Smooth muscle cell (in vitro differentiated cells): Measurements from ENCODE around the gene CLIP2. TPM values are rescaled to one million over a fixed set of nuclear protein-coding genes. Genes with fewer than 3 reads are reported as not detected.
A peak's percentile ranks its signal among the peaks of the same experiment; 100 is the strongest.

Experiments
- DNase-seq: peaks from one replicate; lab custom pipeline; 2025; ENCODE audit not compliant: unreplicated experiment; lab: John Stamatoyannopoulos, UW
- H2AFZ ChIP-seq: fragments of 200-600 bp; sonication (generic); 2 replicates; pipeline ENCODE4 v1.6.0; 2016; ENCODE audit warnings: antibody characterized with exemption, low read depth, mild to moderate bottlenecking
- H3F3A ChIP-seq: fragments of 200-600 bp; sonication (generic); 2 replicates; pipeline ENCODE4 v1.6.0; 2017; ENCODE audit warnings: antibody characterized with exemption, low read depth
- H3K27ac ChIP-seq: fragments of 200-600 bp; sonication (generic); 2 replicates; pipeline ENCODE4 v1.5.1; 2016; ENCODE audit warnings: low read depth, mild to moderate bottlenecking
- H3K27me3 ChIP-seq: fragments of 200-600 bp; sonication (generic); 2 replicates; pipeline ENCODE4 v1.6.1; 2016; ENCODE audit warnings: low read depth, mild to moderate bottlenecking
- H3K36me3 ChIP-seq: fragments of 200-600 bp; sonication (generic); 2 replicates; pipeline ENCODE4 v1.5.1; 2016; ENCODE audit warnings: low read depth
- H3K4me1 ChIP-seq: fragments of 200-600 bp; sonication (generic); 2 replicates; pipeline ENCODE4 v1.5.1; 2016; ENCODE audit warnings: low read depth
- H3K4me2 ChIP-seq: fragments of 200-600 bp; sonication (generic); 2 replicates; pipeline ENCODE4 v1.6.0; 2016; ENCODE audit warnings: mild to moderate bottlenecking
- H3K4me3 ChIP-seq: fragments of 200-600 bp; sonication (generic); 2 replicates; pipeline ENCODE4 v1.5.1; 2016; ENCODE audit warnings: mild to moderate bottlenecking
- H3K79me2 ChIP-seq: fragments of 200-600 bp; sonication (generic); 2 replicates; pipeline ENCODE4 v1.6.0; 2016; ENCODE audit warnings: low read depth, mild to moderate bottlenecking
- H3K9ac ChIP-seq: fragments of 200-600 bp; sonication (generic); 2 replicates; pipeline ENCODE4 v1.6.0; 2016; ENCODE audit warnings: low read depth
- H3K9me3 ChIP-seq: fragments of 200-600 bp; sonication (generic); replicated peaks from 2 replicates; pipeline ENCODE4 v1.5.1; 2016; ENCODE audit warnings: low read depth
- H4K20me1 ChIP-seq: fragments of 200-600 bp; sonication (generic); 2 replicates; pipeline ENCODE4 v1.6.0; 2016; ENCODE audit warnings: low read depth
- WGBS: methylation state at CpG from one replicate; pipeline ENCODE4 v1.1.7; 2016; ENCODE audit warnings: low lambda C conversion rate; 5-methylcytosine and 5-hydroxymethylcytosine counted together
- polyA plus RNA-seq: library from polyadenylated mRNA; unstranded; fragments of >200 nt; fragmentation: Nextera tagmentation; extraction: Ambion mirVana; gene quantifications from 2 replicates; pipeline ENCODE4 v1.2.1, GENCODE V29; 2016
- total RNA-seq: library from RNA; depleted of rRNA; stranded (reverse); fragments of >200 nt; gene quantifications from 2 replicates; pipeline ENCODE4 v1.2.3, GENCODE V29; 2014
- TF ChIP-seq, protein P1 (sequence below): fragments of 200-600 bp; sonication (generic); IDR thresholded peaks from 2 replicates; pipeline ENCODE4 v1.5.1; 2017; ENCODE audit warnings: borderline replicate concordance, mild to moderate bottlenecking, antibody characterized with exemption; ENCODE audit not compliant: insufficient read depth, poor library complexity, severe bottlenecking

Gene CLIP2
- total RNA-seq, result 12.1 and 19.4 TPM in 2 replicates
- 15.6 and 23.3 TPM in 2 replicates for polyA plus RNA-seq

DNA sequence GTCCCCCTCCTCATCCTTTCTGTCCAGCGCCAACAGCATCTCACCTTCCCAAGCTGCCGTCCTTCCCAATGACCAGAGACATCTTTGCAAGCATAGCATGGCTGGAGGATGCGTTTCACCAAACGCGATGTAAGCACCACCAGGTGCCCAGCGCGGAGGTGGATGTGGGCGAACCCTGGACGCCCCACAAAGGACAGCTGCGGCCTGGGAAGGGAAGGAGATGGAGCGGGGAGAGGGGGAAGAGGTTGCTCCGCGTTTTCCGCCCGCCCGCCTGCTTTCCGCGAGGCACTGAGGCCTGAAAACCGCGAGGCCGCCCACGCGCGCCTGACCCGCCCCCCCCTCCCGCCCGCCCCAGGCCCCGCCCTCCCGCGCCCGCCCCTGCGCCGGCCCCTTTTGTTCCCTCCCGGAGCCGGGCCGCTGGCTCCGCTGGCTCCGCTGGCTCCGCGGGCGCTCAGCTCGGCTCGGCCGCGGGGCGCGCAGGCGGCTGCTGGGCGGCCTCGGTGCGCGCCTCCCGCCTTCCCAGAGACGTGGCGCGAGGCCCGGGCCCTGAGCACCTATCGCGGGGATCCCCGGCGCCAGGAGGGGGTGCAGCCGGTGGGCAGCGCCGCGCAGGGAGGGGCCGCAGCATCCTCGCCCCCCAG, at the start of gene CLIP2:
TSS of gene CLIP2 (plus strand) at position 390 of the 641 bp plus-strand sequence. CDS start 28,140 bp downstream, outside the sequence.
- no peaks in the 10 kb centered on the region for H3K27me3 ChIP-seq
- H3K36me3 ChIP-seq, result no peaks in the 10 kb centered on the region
- H3K9ac ChIP-seq, result peak within 1 kb of the TSS; percentile 90
- peak; percentile 74 for DNase-seq
- TF ChIP-seq, protein P1, sequence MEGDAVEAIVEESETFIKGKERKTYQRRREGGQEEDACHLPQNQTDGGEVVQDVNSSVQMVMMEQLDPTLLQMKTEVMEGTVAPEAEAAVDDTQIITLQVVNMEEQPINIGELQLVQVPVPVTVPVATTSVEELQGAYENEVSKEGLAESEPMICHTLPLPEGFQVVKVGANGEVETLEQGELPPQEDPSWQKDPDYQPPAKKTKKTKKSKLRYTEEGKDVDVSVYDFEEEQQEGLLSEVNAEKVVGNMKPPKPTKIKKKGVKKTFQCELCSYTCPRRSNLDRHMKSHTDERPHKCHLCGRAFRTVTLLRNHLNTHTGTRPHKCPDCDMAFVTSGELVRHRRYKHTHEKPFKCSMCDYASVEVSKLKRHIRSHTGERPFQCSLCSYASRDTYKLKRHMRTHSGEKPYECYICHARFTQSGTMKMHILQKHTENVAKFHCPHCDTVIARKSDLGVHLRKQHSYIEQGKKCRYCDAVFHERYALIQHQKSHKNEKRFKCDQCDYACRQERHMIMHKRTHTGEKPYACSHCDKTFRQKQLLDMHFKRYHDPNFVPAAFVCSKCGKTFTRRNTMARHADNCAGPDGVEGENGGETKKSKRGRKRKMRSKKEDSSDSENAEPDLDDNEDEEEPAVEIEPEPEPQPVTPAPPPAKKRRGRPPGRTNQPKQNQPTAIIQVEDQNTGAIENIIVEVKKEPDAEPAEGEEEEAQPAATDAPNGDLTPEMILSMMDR, result no peak
- H3F3A ChIP-seq, result no peaks in the 10 kb centered on the region
- peak within 1 kb of the TSS; percentile 83 for H2AFZ ChIP-seq
- peak within 1 kb of the TSS; percentile 98 for H3K4me2 ChIP-seq
- H3K9me3 ChIP-seq, result no peaks in the 10 kb centered on the region
- H4K20me1 ChIP-seq, result peaks cover 42% of the 10 kb centered on the region
- 5% methylated on average over 36 of the region's 67 CpGs for WGBS
- H3K79me2 ChIP-seq, result peaks cover 47% of the 10 kb centered on the region
- no peak within 1 kb of the TSS for H3K27ac ChIP-seq
- peak within 1 kb of the TSS; percentile 93 for H3K4me3 ChIP-seq
- no peaks in the 10 kb centered on the region for H3K4me1 ChIP-seq

DNA sequence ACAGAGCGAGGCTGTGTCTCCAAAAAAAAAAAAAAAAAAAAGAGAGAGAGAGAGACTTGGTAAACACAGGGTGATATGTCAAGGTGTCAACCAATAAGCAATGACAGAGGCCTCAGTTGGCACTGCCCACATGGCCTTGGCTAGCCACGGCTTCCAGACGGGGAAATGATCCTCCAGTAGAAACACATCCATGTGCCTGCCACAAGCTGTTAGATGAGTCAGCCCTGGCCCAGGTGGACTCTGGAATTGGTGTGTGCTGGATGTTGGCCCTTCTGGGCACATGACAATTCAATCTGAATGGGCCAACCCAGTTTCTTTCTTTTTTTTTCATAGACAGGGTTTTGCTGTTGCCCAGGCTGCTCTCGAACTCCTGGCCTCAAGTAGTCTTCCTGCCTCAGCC, 48.7 kb upstream of the CLIP2 start:
- DNase-seq, result no peak

DNA sequence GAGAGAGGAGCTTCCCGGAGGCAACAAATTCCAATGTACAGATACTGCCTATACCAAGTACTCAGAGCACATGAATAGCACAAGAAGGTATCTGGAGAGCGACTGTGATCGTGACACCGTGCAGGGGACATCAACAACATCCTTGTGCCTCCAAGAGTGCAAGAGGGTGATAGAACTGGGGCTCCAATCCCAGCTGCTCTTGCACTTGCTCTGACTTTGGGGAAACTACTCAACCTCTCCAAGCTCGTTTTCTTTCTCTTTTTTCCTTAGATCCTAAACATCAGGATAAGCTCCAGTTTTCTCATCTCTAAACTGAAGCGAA, 47.1 kb upstream of the CLIP2 start:
- no peak overlapping the region for H3K4me3 ChIP-seq
- H3K79me2 ChIP-seq, result no peaks in the 10 kb centered on the region
- no peaks in the 10 kb centered on the region for H3K9me3 ChIP-seq
- DNase-seq, result no peak
- no peak overlapping the region for H3K4me2 ChIP-seq
- H4K20me1 ChIP-seq, result no peaks in the 10 kb centered on the region
- H3F3A ChIP-seq, result no peaks in the 10 kb centered on the region
- H3K27me3 ChIP-seq, result no peaks in the 10 kb centered on the region
- H3K27ac ChIP-seq, result no peak overlapping the region
- no peak overlapping the region for H2AFZ ChIP-seq
- no peak overlapping the region for H3K9ac ChIP-seq
- TF ChIP-seq, protein P1, result no peak
- WGBS, result 97% methylated on average over 6 of the region's 6 CpGs
- no peaks in the 10 kb centered on the region for H3K36me3 ChIP-seq
- no peaks in the 10 kb centered on the region for H3K4me1 ChIP-seq

More for the DNA sequence above, 48.7 kb upstream of the CLIP2 start:
- H2AFZ ChIP-seq, result no peak overlapping the region
- no peaks in the 10 kb centered on the region for H3K27me3 ChIP-seq
- no peaks in the 10 kb centered on the region for H3K36me3 ChIP-seq
- no peak overlapping the region for H3K4me2 ChIP-seq
- no peaks in the 10 kb centered on the region for H3K9me3 ChIP-seq
- WGBS, result 96% methylated on average over 3 of the region's 4 CpGs
- H3F3A ChIP-seq, result no peaks in the 10 kb centered on the region
- no peaks in the 10 kb centered on the region for H3K4me1 ChIP-seq
- H3K27ac ChIP-seq, result no peak overlapping the region
- H3K4me3 ChIP-seq, result no peak overlapping the region
- H4K20me1 ChIP-seq, result no peaks in the 10 kb centered on the region
- H3K79me2 ChIP-seq, result no peaks in the 10 kb centered on the region
- TF ChIP-seq, protein P1, result no peak
- no peak overlapping the region for H3K9ac ChIP-seq

DNA sequence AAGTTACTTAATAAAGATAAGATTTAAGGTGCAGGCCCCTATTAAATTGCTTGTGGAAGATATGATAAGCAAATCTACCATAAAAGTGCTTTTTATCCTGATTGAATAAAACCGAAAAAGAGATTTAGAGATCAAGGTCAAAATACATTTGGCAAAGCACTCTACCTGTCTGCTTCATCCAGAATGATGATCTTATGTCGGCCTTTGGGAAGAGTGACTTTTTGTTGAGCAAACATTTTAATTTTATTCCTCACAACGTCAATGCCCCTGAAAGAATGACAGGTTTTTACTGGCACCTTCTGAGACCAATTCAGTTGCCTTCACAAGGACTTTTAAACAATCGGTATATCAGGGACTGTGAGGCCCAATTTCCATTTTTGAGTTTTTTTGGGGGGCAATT, 42.7 kb upstream of the CLIP2 start:
- Histone ChIP-seq H2AFZ (no peak overlapping the region), H3K36me3 (no peaks in the 10 kb centered on the region), H3K79me2 (no peaks in the 10 kb centered on the region), H3F3A (no peaks in the 10 kb centered on the region), H3K9ac (no peak overlapping the region), H3K27ac (no peak overlapping the region), H3K4me2 (no peak overlapping the region), H4K20me1 (no peaks in the 10 kb centered on the region), H3K4me1 (no peaks in the 10 kb centered on the region), H3K4me3 (no peak overlapping the region), H3K27me3 (no peaks in the 10 kb centered on the region), H3K9me3 (no peaks in the 10 kb centered on the region)
- TF ChIP-seq, protein P1, result no peak
- 84% methylated on average over 4 of the region's 4 CpGs for WGBS
- no peak for DNase-seq
